Sciatic nerve (tissue), 2 donors: ENCODE measurements around the gene LARGE1. TPM values are rescaled to one million over a fixed set of nuclear protein-coding genes. Genes with fewer than 3 reads are reported as not detected.
A peak's percentile ranks its signal among the peaks of the same experiment; 100 is the strongest.

Experiments used
- ATAC-seq: fragments of 200-7000 bp; cut with Tn5 transposase; one replicate; pipeline ENCODE4 v1.9.1; 2020; ENCODE audit warnings: mild to moderate bottlenecking, moderate library complexity
- DNase-seq: peaks from one replicate; pipeline ENCODE4 v3.0.0-alpha.2; 2020; ENCODE audit warnings: low spot score
- intact Hi-C: fragments of 100-400 bp; cut with DNase I; formaldehyde crosslinking; loops from one replicate; pipeline ENCODE4 v1.14.2; 2022
- total RNA-seq: library from RNA; stranded (reverse); fragmentation: NEBNext Ultra II Directional; extraction: Animal tissue kit (Norgen Biotek cat#: 25700); gene quantifications from one replicate; pipeline ENCODE4 v1.2.1, GENCODE V29; 2021
- donor health status: DM: no; HTN: no; CAD: no.
- donor health status: DM: no; HTN: no; CAD: no.

Gene LARGE1
- total RNA-seq, 1 donor from 2014 or later, result 39.4 TPM

- ATAC-seq, result no peak
- intact Hi-C loops, result no loop called here
- DNase-seq, result no peak
These were observed 605.2 kb downstream of the LARGE1 start for GRCh38 chr22:33315117-33315516.

- ATAC-seq (no peak), DNase-seq (no peak)
- intact Hi-C loops, result no loop called here
These were observed 606.0 kb downstream of the LARGE1 start for GRCh38 chr22:33314316-33314715.

GRCh38 chr22:33303099-33303498 is 617.2 kb downstream of the LARGE1 start:
- ATAC-seq, result no peak
- intact Hi-C loops, result loop anchor here (10.0 kb wide), 1 partner anchor 282 kb away; no protein-coding TSS in a partner anchor
- DNase-seq, result no peak

GRCh38 chr22:33302549-33302948 is 617.7 kb downstream of the LARGE1 start:
- intact Hi-C loops, result loop anchor here (10.0 kb wide), 1 partner anchor 282 kb away; no protein-coding TSS in a partner anchor
- ATAC-seq (no peak), DNase-seq (no peak)

GRCh38 chr22:33302049-33302545 is 618.2 kb downstream of the LARGE1 start:
- DNase-seq, result peak; percentile 91
- peak; percentile 94 for ATAC-seq
- intact Hi-C loops, result loop anchor here (10.0 kb wide), 1 partner anchor 283 kb away; no protein-coding TSS in a partner anchor

- DNase-seq, result no peak
- intact Hi-C loops, result loop anchor here (10.0 kb wide), 1 partner anchor 285 kb away; no protein-coding TSS in a partner anchor
- no peak for ATAC-seq
These were observed 620.1 kb downstream of the LARGE1 start for GRCh38 chr22:33300165-33300564.

- no peak for DNase-seq
These were observed 620.9 kb downstream of the LARGE1 start for GRCh38 chr22:33299245-33299956.

GRCh38 chr22:33296941-33297340 is 623.3 kb downstream of the LARGE1 start:
- ATAC-seq, result no peak
- intact Hi-C loops, result no loop called here
- DNase-seq, result no peak

More at GRCh38 chr22:33299245-33299956, 620.9 kb downstream of the LARGE1 start:
- intact Hi-C loops, result no loop called here
- no peak for ATAC-seq

GRCh38 chr22:33288078-33288477 is 632.2 kb downstream of the LARGE1 start:
- DNase-seq (no peak), ATAC-seq (no peak)
- intact Hi-C loops, result no loop called here

GRCh38 chr22:33275073-33275443 is 645.2 kb downstream of the LARGE1 start:
- intact Hi-C loops, result no loop called here
- DNase-seq (no peak), ATAC-seq (no peak)

GRCh38 chr22:33274214-33275072 is 645.8 kb downstream of the LARGE1 start:
- ATAC-seq (no peak), DNase-seq (no peak)
- intact Hi-C loops, result no loop called here

GRCh38 chr22:33272871-33273270 is 647.4 kb downstream of the LARGE1 start:
- DNase-seq (no peak), ATAC-seq (no peak)
- intact Hi-C loops, result no loop called here

- DNase-seq (no peak), ATAC-seq (no peak)
- intact Hi-C loops, result no loop called here
These were observed 648.1 kb downstream of the LARGE1 start for GRCh38 chr22:33272180-33272579.

GRCh38 chr22:33271390-33272161 is 648.7 kb downstream of the LARGE1 start:
- DNase-seq, result peak; percentile 68
- intact Hi-C loops, result no loop called here
- ATAC-seq, result peak; percentile 86

GRCh38 chr22:33270596-33270995 is 649.7 kb downstream of the LARGE1 start:
- intact Hi-C loops, result no loop called here
- ATAC-seq, result peak; percentile 16
- no peak for DNase-seq

- no peak for ATAC-seq
These were observed 658.6 kb downstream of the LARGE1 start for GRCh38 chr22:33261699-33262098.

GRCh38 chr22:33260498-33260897 is 659.8 kb downstream of the LARGE1 start:
- DNase-seq (no peak), ATAC-seq (no peak)
- intact Hi-C loops, result no loop called here

More at GRCh38 chr22:33261699-33262098, 658.6 kb downstream of the LARGE1 start:
- DNase-seq, result no peak
- intact Hi-C loops, result no loop called here

- DNase-seq (no peak), ATAC-seq (no peak)
- intact Hi-C loops, result no loop called here
These were observed 664.5 kb downstream of the LARGE1 start for GRCh38 chr22:33255791-33256190.

- ATAC-seq (no peak), DNase-seq (no peak)
- intact Hi-C loops, result no loop called here
These were observed 671.3 kb downstream of the LARGE1 start for GRCh38 chr22:33248948-33249347.
